ENCODE data around the gene CCBE1. TPM values are rescaled to one million over a fixed set of nuclear protein-coding genes. Genes with fewer than 3 reads are reported as not detected.

Gene CCBE1
- total RNA-seq, 2 experiments from 2014 or later: 0.14 TPM; not detected in 1

GRCh38 chr18:59562751-59563150 lies 134.5 kb downstream of the CCBE1 start:
- ChIA-PET POLR2A (no interaction called here), CTCF (no interaction called here)
- H3K4me3 Mint-ChIP-seq: no peak overlapping the region
- no peaks in the 10 kb centered on the region for H3K9me3 Mint-ChIP-seq (ENCODE audit: low read depth)
- DNase-seq (no peak), ATAC-seq (no peak)
- no peaks in the 10 kb centered on the region for H3K36me3 Mint-ChIP-seq (ENCODE audit: low read depth)
- no peaks in the 10 kb centered on the region for H3K4me1 Mint-ChIP-seq
- intact Hi-C loops (cut with DNase I, micrococcal nuclease): no loop called here
- H3K27ac Mint-ChIP-seq: no peak overlapping the region
- peaks cover 1% of the 10 kb centered on the region for H3K27me3 Mint-ChIP-seq

GRCh38 chr18:59561612-59562011 lies 135.6 kb downstream of the CCBE1 start:
- Mint-ChIP-seq H3K36me3 (ENCODE audit: low read depth) (no peaks in the 10 kb centered on the region), H3K9me3 (ENCODE audit: low read depth) (no peaks in the 10 kb centered on the region), H3K27me3 (peaks cover 1% of the 10 kb centered on the region), H3K27ac (no peak overlapping the region), H3K4me1 (no peaks in the 10 kb centered on the region), H3K4me3 (no peak overlapping the region)
- no peak for ATAC-seq
- ChIA-PET POLR2A (no interaction called here), CTCF (interaction anchor here (0.6 kb wide), 1 partner anchor 96 kb away, joined by 3 read pairs; no protein-coding TSS in a partner anchor)
- intact Hi-C loops (cut with DNase I, micrococcal nuclease): no loop called here
- DNase-seq: no peak

GRCh38 chr18:59560556-59560955 lies 136.7 kb downstream of the CCBE1 start:
- no peak for DNase-seq
- no peaks in the 10 kb centered on the region for H3K4me1 Mint-ChIP-seq
- ChIA-PET POLR2A (no interaction called here), CTCF (no interaction called here)
- no peak overlapping the region for H3K27ac Mint-ChIP-seq
- H3K36me3 Mint-ChIP-seq (ENCODE audit: low read depth): no peaks in the 10 kb centered on the region
- intact Hi-C loops (cut with DNase I, micrococcal nuclease): no loop called here
- H3K9me3 Mint-ChIP-seq (ENCODE audit: low read depth): no peaks in the 10 kb centered on the region
- no peak overlapping the region for H3K4me3 Mint-ChIP-seq
- ATAC-seq: no peak
- peaks cover 1% of the 10 kb centered on the region for H3K27me3 Mint-ChIP-seq

GRCh38 chr18:59559528-59559927 lies 137.7 kb downstream of the CCBE1 start:
- ChIA-PET POLR2A (no interaction called here), CTCF (no interaction called here)
- H3K27me3 Mint-ChIP-seq: peaks cover 1% of the 10 kb centered on the region
- no peak overlapping the region for H3K4me3 Mint-ChIP-seq
- H3K4me1 Mint-ChIP-seq: no peaks in the 10 kb centered on the region
- intact Hi-C loops (cut with DNase I, micrococcal nuclease): no loop called here
- ATAC-seq (no peak), DNase-seq (no peak)
- H3K9me3 Mint-ChIP-seq (ENCODE audit: low read depth): no peaks in the 10 kb centered on the region
- no peaks in the 10 kb centered on the region for H3K36me3 Mint-ChIP-seq (ENCODE audit: low read depth)
- no peak overlapping the region for H3K27ac Mint-ChIP-seq

- no peaks in the 10 kb centered on the region for H3K9me3 Mint-ChIP-seq (ENCODE audit: low read depth)
- intact Hi-C loops (cut with DNase I, micrococcal nuclease): no loop called here
- DNase-seq (no peak), ATAC-seq (no peak)
- no peaks in the 10 kb centered on the region for H3K27me3 Mint-ChIP-seq
- H3K4me1 Mint-ChIP-seq: no peaks in the 10 kb centered on the region
- no peak overlapping the region for H3K27ac Mint-ChIP-seq
- POLR2A ChIA-PET: no interaction called here
- CTCF ChIA-PET: no interaction called here
- no peaks in the 10 kb centered on the region for H3K36me3 Mint-ChIP-seq (ENCODE audit: low read depth)
- no peak overlapping the region for H3K4me3 Mint-ChIP-seq
Observed at GRCh38 chr18:59555995-59556659, 141.1 kb downstream of the CCBE1 start.

- ATAC-seq: no peak
- intact Hi-C loops (cut with DNase I, micrococcal nuclease): no loop called here
- DNase-seq: no peak
- Mint-ChIP-seq H3K4me3 (no peak overlapping the region), H3K27me3 (no peaks in the 10 kb centered on the region), H3K27ac (no peak overlapping the region), H3K36me3 (ENCODE audit: low read depth) (no peaks in the 10 kb centered on the region), H3K4me1 (no peaks in the 10 kb centered on the region), H3K9me3 (ENCODE audit: low read depth) (no peaks in the 10 kb centered on the region)
- CTCF ChIA-PET: no interaction called here
- POLR2A ChIA-PET: no interaction called here
Observed at GRCh38 chr18:59554796-59555335, 142.4 kb downstream of the CCBE1 start.

GRCh38 chr18:59553273-59553870 lies 143.9 kb downstream of the CCBE1 start:
- H3K9me3 Mint-ChIP-seq (ENCODE audit: low read depth): no peaks in the 10 kb centered on the region
- no peak overlapping the region for H3K4me3 Mint-ChIP-seq
- DNase-seq (no peak), ATAC-seq (no peak)
- no peaks in the 10 kb centered on the region for H3K27me3 Mint-ChIP-seq
- no peaks in the 10 kb centered on the region for H3K4me1 Mint-ChIP-seq
- intact Hi-C loops (cut with DNase I, micrococcal nuclease): no loop called here
- no peaks in the 10 kb centered on the region for H3K36me3 Mint-ChIP-seq (ENCODE audit: low read depth)
- no peak overlapping the region for H3K27ac Mint-ChIP-seq
- CTCF ChIA-PET: no interaction called here
- POLR2A ChIA-PET: no interaction called here

- DNase-seq (no peak), ATAC-seq (no peak)
- H3K9me3 Mint-ChIP-seq (ENCODE audit: low read depth): no peaks in the 10 kb centered on the region
- H3K27me3 Mint-ChIP-seq: no peaks in the 10 kb centered on the region
- H3K4me3 Mint-ChIP-seq: no peak overlapping the region
- ChIA-PET POLR2A (no interaction called here), CTCF (interaction anchor here (0.9 kb wide), 1 partner anchor 14 kb away, joined by 3 read pairs; no protein-coding TSS in a partner anchor)
- no peaks in the 10 kb centered on the region for H3K36me3 Mint-ChIP-seq (ENCODE audit: low read depth)
- intact Hi-C loops (cut with DNase I, micrococcal nuclease): no loop called here
- H3K4me1 Mint-ChIP-seq: no peaks in the 10 kb centered on the region
- no peak overlapping the region for H3K27ac Mint-ChIP-seq
Observed at GRCh38 chr18:59551902-59552635, 145.2 kb downstream of the CCBE1 start.

GRCh38 chr18:59550174-59550516 lies 147.1 kb downstream of the CCBE1 start:
- no peak overlapping the region for H3K27ac Mint-ChIP-seq
- H3K27me3 Mint-ChIP-seq: peaks cover 4% of the 10 kb centered on the region
- no peaks in the 10 kb centered on the region for H3K36me3 Mint-ChIP-seq (ENCODE audit: low read depth)
- CTCF ChIA-PET: no interaction called here
- intact Hi-C loops (cut with DNase I, micrococcal nuclease): no loop called here
- DNase-seq (no peak), ATAC-seq (no peak)
- H3K4me3 Mint-ChIP-seq: no peak overlapping the region
- no peaks in the 10 kb centered on the region for H3K4me1 Mint-ChIP-seq
- POLR2A ChIA-PET: no interaction called here
- H3K9me3 Mint-ChIP-seq (ENCODE audit: low read depth): no peaks in the 10 kb centered on the region

GRCh38 chr18:59549503-59550173 lies 147.6 kb downstream of the CCBE1 start:
- ChIA-PET CTCF (no interaction called here), POLR2A (no interaction called here)
- no peak for ATAC-seq
- H3K4me1 Mint-ChIP-seq: no peaks in the 10 kb centered on the region
- intact Hi-C loops (cut with DNase I, micrococcal nuclease): no loop called here
- peaks cover 4% of the 10 kb centered on the region for H3K27me3 Mint-ChIP-seq
- no peaks in the 10 kb centered on the region for H3K9me3 Mint-ChIP-seq (ENCODE audit: low read depth)
- no peaks in the 10 kb centered on the region for H3K36me3 Mint-ChIP-seq (ENCODE audit: low read depth)
- DNase-seq: no peak
- no peak overlapping the region for H3K27ac Mint-ChIP-seq
- H3K4me3 Mint-ChIP-seq: no peak overlapping the region

- Mint-ChIP-seq H3K27ac (no peak overlapping the region), H3K4me1 (no peaks in the 10 kb centered on the region), H3K4me3 (no peak overlapping the region), H3K9me3 (ENCODE audit: low read depth) (no peaks in the 10 kb centered on the region), H3K27me3 (peaks cover 5% of the 10 kb centered on the region), H3K36me3 (ENCODE audit: low read depth) (no peaks in the 10 kb centered on the region)
- intact Hi-C loops (cut with DNase I, micrococcal nuclease): no loop called here
- ChIA-PET CTCF (no interaction called here), POLR2A (interaction anchor here (0.6 kb wide), 1 partner anchor 123 kb away, joined by 4 read pairs; no protein-coding TSS in a partner anchor)
- ATAC-seq (no peak), DNase-seq (no peak)
Observed at GRCh38 chr18:59547581-59548182, 149.5 kb downstream of the CCBE1 start.
